HG03565 (cell line): ENCODE measurements around the gene REEP5.
"Not testable (repeated sequence)": the region's sequence is repeated elsewhere in the genome, so short reads cannot be mapped to it uniquely, and the experiment has no call there.

Experiments used
- ATAC-seq: cut with Tn5 transposase; IDR thresholded peaks from one replicate; pipeline ENCODE4 v1.9.1; 2021; ENCODE audit warnings: mild to moderate bottlenecking, moderate library complexity; ENCODE audit not compliant: unreplicated experiment

REEP5 gene

GRCh38 chr5:112892776-112893175 lies 29.3 kb downstream of the REEP5 start:
- ATAC-seq: no peak

DNA sequence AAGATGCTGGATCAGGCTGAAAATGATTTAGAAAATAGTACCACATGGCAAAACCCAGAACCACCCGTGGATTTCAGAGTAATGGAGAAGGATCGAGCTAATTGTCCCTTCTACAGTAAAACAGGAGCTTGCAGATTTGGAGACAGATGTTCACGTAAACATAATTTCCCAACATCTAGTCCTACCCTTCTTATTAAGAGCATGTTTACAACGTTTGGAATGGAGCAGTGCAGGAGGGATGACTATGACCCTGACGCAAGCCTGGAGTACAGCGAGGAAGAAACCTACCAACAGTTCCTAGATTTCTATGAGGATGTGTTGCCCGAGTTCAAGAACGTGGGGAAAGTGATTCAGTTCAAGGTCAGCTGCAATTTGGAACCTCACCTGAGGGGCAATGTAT lies 30.0 kb downstream of the REEP5 start:
- ATAC-seq: not testable (repeated sequence)

DNA sequence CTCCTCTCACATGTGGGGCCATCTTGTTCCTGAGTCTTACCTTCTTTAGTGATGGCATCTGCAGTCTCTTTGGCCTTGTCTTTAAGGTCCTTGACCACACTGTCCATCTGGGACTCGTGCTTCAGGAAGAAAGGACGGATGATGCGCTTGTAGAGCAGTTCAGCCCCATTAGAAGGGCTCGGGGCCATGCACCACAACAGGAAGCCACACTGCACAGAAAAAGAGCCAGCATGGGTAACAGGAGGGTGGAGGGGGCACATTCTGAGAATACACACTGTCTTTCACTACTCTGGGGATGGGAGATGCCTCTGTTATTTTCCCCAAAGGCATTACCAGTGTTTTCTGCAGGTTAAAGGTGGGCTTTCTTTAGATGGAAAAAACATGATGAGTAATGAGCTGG lies 35.1 kb downstream of the REEP5 start:
- no peak for ATAC-seq

DNA sequence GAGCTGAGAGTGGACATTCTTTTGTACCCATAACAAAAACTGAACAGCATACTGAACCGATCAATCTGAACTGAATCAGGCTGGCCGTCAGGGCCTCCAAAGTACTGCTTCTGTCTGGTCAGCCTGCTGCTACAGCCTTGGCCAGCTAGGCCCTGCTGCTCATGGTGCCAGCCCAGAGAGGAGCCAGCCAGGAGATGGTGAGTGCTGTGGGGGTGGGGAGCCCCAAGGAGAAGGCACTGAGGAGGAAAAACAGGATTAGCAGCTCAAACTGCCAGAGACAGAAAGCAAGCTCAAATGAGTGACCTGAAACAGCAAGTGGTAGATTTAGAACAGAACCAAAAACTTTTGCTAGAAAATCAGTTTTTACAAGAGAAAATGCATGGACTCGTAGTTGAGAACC lies 37.0 kb downstream of the REEP5 start:
- ATAC-seq: no peak

DNA sequence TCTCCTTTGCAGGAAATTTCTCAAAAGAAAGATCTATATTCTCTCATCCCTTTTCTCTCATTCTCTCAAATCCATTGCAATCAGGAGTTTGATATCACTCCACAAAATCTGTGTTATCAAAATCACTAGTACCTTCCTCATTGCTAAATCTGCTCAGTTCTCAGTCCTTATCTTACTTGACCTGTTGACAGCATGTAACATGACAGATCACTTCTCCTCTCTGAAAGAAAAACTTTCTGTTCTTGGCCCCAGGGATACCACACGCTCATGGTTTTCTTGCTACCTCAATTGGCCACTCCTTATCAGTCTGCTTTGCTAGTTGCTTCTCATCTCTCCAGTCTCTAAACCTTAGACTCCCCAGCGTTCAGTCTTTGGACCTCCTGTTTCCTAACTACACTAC lies 38.8 kb downstream of the REEP5 start:
- no peak for ATAC-seq

DNA sequence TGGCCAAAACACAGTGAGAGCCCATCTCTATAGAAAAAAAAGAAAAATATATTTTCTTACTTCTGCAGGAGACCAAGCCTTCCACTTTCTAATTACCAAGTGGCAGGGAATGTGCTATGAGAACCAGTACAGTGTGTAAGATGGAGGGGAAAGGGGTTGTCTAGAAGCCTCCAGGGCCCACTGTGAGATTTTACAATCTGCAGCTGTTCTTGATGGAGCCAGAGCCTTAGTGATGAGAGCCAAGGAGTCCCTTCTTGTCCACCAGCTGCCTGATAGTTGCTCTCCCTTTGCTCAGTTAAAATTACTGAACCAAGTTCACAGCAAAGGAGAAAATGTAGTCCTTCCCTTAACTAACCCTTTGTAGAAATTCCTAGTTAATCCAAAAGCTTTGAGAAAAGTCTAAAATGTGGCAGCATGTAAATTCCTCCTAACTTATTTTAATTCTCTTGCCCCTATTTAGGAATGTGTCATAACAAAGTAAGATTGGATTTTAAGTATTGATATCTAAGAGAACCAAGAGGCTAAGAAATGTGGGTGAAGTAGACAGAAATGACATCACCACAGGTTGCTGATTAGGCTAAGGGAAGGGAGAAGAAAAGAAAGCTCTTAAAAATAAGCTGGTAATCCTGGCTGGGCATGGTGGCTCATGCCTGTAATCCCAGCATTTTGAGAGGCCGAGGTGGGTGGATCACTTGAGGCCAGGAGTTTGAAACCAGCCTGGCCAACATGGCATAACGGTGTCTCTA lies 41.6 kb downstream of the REEP5 start:
- ATAC-seq: no peak

- no peak for ATAC-seq
Measured at GRCh38 chr5:112878760-112879159, 43.3 kb downstream of the REEP5 start.

DNA sequence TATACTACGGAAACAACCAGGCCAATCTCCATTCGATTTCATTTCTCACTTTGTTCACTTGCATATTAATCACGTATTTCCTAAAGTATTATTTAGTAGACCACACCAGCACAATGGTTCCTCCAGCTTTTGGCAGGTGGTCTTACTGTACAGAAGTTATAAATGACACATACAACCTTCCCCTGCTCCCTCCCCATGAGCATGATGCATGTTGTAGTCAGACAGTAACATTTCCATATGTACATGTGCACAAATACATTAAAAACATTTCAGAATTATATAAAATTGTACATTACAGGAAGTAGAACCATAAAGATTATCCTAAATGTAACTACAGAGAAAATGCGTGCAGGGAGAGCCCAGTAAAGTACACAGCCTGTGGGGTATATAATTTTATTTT lies 43.9 kb downstream of the REEP5 start:
- ATAC-seq: no peak

DNA sequence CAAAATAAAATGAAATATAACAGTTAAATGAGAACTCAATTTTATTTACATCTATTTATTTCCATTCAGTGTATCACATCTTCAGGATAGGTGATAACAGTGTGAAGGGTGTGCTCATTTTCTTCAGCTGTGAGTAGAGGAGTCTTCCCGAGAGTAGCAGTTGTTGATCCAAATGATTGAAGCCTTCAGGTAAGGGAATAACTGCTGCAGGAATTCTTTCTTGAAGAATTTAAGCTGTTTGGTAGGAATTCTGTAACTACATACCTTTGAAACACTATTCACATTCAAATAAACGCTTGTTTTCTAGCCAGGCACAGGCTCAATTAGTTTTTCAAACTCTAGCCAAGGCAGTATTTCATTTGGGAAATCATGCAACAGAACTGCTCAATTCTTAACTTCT lies 45.7 kb downstream of the REEP5 start:
- ATAC-seq: no peak

GRCh38 chr5:112870966-112871365 lies 51.1 kb downstream of the REEP5 start:
- ATAC-seq: no peak

- ATAC-seq: no peak
Measured at GRCh38 chr5:112869948-112870347, 52.1 kb downstream of the REEP5 start.

GRCh38 chr5:112867411-112867810 lies 54.6 kb downstream of the REEP5 start:
- no peak for ATAC-seq

- no peak for ATAC-seq
Measured at GRCh38 chr5:112866739-112867138, 55.3 kb downstream of the REEP5 start.

DNA sequence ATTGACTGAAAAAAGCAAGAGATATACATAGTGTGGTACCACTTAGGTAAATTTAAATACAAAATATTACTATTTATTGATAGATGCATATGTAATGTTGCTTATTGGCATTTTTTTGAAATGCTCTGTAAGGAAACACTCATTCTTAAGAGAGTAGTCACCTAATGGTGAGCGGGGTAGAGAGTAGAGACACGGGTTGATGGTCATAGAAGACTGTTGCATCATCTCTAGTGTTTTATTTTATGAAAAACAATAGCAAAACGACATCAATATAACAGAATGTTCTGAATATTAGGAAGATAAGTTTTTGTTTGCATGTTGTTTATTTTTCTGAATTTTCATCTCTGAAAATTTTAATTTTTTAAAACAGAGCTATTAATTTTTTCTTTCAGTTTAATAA lies 56.9 kb downstream of the REEP5 start:
- ATAC-seq: no peak

DNA sequence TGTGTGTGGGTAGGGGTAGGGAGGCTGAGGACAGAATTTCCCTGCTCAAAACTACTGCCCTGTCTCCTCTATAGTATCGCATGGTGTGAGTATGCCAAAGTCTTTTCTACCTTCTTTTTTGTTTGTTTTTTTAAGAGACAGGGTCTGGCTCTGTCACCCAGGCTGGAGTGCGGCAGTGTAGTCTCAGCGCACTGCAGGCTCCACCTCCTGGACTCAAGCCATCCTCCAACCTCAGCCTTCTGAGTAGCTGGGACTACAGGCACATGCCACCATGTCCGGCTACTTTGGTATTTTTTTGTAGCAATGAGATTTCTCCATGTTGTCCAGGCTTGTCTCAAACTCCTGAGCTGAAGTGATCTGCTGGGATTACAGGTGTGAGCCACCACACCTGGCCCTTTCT lies 58.5 kb downstream of the REEP5 start:
- no peak for ATAC-seq

DNA sequence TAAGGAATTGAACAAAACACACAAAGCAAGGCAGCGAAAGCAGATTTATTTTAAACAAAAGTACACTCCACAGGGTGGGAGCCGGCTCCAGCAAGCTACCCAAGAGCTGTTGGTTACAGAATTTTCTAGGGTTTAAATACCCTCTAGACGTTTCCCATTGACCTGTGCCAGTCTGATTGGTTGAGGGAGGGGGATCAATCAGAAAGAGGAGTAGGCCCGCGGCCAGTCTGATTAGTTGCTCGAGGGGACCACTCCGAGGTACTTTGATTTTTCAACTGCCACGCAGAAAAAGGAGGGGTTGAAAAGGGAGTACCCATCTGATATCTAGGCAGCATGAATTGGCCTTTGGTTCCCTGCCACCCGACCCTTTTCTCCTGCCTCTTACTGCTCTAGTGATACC lies 59.9 kb downstream of the REEP5 start:
- no peak for ATAC-seq

- ATAC-seq: no peak
Measured at GRCh38 chr5:112861638-112861985, 60.4 kb downstream of the REEP5 start.

DNA sequence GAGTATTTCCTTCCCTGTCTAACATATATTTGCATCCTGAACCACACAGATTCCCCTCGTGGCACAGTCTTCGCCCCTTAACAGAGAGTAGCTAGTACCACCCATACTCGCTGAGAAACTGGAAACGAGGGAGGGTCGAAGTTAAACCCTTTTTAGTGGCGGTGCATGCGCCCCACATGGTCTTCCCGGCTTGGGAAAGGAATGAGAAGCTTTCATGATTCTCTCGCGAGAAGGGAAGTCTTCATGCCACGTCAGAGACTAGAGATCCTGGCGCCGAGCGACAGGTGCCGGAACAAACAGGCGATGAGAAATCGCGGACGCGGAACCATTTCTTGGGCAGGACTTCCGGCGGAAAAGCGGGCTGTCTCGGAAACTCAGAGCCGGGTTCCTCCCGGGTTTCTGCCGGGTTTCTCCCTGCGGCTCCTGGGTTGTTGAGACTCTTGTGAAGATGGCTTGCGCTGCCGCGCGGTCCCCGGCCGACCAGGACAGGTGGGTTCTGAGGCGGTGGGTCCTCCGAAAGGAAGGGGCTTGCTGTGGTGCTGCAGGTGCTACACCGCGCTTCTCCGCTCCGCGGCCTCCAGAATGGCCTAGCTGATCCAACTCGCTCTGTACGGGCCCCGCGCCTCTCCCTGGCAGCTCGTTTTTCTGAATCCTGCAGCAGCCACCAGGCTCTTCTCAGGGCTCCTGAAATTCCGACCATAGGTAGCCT lies 60.9 kb downstream of the REEP5 start, which contains the start of gene SRP19:
SRP19 (plus strand) TSS at position 359 of the 709 bp plus-strand sequence; CDS start at position 449, 90 bp downstream.
- ATAC-seq: peak; percentile 96

GRCh38 chr5:112860571-112860928 lies 61.5 kb downstream of the REEP5 start:
- not testable (repeated sequence) for ATAC-seq

DNA sequence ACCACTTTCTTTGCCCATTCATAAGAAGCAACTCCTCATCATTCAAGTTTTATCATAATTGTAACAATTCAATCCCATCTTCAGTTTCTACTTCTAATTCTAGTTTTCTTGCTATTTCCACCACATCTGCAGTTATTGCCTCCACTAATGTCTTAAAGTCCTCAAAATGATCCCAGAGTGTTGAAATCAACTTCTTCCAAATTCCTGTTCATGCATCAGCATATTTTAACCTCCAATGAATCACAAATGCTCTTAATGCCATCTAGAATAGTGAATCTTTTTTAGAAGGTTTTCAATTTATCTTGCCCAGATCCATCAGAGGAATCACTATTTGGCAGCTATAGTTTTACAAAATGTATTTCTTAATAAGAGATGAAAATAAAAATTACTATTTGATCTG lies 64.2 kb downstream of the REEP5 start:
- no peak for ATAC-seq

GRCh38 chr5:112854651-112855050 lies 67.4 kb downstream of the REEP5 start:
- ATAC-seq: no peak

DNA sequence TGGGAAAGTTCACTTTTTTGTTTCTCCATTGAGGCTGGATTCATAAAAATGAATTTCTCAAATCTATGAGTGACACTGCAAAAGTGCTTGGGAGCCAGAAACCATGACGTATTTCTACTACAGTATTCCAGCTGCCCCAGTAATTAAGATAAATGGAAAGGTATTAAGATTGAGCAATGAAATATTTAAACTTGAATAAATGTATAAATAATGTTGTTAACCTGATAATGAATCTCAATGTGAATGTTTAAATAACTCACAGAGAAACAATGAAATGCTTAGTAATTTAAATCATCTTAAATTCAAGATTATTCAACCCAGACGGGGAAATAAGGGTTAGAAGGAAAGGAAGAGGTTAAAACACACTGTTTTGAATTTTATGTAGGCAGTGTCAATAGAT lies 72.1 kb downstream of the REEP5 start:
- ATAC-seq: no peak
